ENCODE measurements around the gene CLDND2.

CLDND2 gene

DNA sequence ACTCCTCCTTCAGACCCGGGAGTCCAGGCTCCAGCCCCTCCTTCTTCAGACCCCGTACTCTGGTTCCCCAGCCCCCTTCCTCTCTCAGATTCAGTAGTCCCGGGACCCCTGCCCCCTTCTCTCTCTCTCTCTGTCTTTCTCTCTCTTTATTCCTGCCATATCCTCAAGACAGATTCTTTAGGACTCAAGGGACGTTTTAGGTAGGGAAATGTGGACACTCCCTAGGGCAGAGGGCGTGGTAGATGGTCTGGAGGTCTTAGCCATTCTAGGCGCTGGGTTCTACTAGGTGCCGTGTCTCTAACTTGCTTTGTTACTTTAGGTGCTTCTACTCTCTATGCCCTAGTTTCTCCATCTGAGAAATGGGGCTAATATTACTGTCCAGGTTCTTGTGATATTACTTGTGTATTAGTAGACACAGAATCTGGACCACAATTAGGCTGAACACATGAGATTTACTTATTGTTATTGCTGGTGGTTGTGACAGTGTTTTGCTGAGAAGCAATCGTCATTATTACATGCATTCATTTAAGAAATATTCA, 22.3 kb upstream of the CLDND2 start:
- no peak overlapping the region for H3K27ac ChIP-seq
- TF ChIP-seq, protein P1, sequence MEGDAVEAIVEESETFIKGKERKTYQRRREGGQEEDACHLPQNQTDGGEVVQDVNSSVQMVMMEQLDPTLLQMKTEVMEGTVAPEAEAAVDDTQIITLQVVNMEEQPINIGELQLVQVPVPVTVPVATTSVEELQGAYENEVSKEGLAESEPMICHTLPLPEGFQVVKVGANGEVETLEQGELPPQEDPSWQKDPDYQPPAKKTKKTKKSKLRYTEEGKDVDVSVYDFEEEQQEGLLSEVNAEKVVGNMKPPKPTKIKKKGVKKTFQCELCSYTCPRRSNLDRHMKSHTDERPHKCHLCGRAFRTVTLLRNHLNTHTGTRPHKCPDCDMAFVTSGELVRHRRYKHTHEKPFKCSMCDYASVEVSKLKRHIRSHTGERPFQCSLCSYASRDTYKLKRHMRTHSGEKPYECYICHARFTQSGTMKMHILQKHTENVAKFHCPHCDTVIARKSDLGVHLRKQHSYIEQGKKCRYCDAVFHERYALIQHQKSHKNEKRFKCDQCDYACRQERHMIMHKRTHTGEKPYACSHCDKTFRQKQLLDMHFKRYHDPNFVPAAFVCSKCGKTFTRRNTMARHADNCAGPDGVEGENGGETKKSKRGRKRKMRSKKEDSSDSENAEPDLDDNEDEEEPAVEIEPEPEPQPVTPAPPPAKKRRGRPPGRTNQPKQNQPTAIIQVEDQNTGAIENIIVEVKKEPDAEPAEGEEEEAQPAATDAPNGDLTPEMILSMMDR (conservative IDR thresholded peaks at IDR 0.05) = no peak
- TF ChIP-seq ZFX (IDR thresholded peaks at IDR 0.05) = no peak

DNA sequence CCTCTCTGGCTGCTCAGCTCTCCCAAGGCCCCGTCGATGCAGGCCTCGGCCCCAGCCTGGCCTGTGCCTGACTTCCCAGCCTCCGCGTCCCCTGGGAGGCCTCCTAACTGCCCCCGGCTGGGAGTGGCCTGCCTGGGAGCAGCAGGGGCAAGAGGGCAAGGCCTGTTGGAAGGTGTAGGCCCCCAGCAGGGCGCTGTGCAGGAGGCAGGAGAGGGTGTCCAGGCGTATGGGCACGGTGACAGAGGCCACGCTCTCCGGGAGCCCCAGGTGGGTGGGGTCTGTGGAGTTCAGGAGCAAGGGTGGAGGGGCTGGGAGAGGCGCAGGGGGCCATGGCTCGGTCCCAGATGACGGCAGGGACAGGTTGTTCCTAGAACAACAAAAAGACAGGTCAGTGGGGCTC, 20.3 kb upstream of the CLDND2 start:
- no peak for TF ChIP-seq ZFX (IDR thresholded peaks at IDR 0.05)
- TF ChIP-seq, protein P1 (conservative IDR thresholded peaks at IDR 0.05) = no peak
- no peak overlapping the region for H3K27ac ChIP-seq

DNA sequence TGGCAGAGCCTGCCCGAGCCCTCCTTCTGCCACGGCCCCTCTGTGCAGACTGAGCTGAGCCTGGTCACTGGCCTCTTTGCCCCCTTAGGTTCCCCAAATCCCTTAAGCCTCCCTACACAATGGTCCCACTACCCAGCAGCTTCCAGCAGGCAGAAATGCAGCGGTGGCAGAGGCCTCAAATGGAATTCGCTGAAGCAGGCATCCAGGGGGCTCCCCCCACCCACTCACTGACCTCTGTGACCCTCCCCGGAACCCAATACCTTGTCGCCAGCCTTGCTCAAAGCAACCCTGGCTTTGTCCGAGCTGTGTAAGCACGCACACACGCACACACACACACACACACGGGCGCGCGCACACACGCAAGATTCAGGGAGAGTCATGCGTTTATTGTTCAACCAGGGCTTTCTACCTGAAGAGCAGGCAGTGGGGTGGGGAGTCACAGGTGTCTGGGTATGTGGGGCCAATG, 19.2 kb upstream of the CLDND2 start, which contains the start of gene LIM2:
TSS of gene LIM2 (minus strand) at position 51 of the 466 bp plus-strand sequence. CDS start 531 bp downstream, outside the sequence.
- TF ChIP-seq, protein P1 (conservative IDR thresholded peaks at IDR 0.05) = no peak
- TF ChIP-seq ZFX (IDR thresholded peaks at IDR 0.05) = no peak
- H3K27ac ChIP-seq = no peak within 1 kb of the TSS

DNA sequence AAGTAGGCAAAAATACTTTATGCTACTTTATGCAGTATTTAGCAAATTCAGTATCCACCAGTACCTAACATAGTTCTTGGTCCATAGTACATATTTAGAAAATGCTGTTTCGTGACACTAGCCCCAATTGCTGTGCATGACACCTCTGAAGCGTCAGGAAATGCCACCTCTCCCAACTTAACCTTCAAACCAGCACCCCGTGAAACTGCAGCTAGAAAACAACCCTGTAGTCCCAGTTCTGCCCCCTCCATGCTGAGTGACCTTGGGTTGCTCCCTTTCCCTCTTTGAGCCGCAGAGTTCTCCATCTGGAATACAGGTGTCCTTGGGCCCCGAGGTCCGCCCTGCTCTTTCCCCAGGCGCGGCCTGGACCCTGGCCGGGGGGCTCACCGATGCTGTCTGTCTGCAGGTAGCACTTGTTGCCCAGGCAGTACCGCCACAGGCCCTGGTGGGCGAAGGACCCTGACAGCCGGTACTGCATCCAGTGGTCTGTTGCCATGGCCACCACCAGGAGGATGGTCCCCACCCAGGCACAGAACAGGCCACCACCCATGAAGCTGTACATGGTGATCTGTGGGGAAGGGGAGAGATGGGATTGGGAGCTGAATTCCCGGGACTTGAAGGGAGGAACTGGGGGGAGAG, 18.2 kb upstream of the CLDND2 start:
- TF ChIP-seq, protein P1 (conservative IDR thresholded peaks at IDR 0.05) = no peak
- TF ChIP-seq ZFX (IDR thresholded peaks at IDR 0.05) = no peak
- no peak overlapping the region for H3K27ac ChIP-seq

DNA sequence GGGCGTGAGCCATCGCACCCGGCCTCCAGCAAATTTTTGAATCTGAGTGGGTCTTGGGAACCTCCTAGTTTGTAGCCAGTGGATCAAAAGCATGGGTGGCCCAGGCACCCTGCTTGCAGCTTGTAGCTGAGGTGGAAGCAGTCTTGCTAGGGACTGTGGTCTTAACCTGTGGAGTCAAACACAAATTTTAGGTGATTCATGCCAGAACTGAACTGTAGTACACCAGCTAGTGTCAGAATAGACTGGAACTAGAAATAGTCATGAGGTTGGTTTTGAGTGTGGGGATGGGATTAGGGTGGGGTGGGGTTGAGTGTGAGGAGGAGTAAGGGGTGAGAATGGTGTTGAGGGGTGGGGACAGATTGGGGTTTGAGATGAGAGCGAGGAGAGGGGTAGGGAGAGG, 13.2 kb upstream of the CLDND2 start:
- TF ChIP-seq, protein P1 (conservative IDR thresholded peaks at IDR 0.05) = no peak
- TF ChIP-seq ZFX (IDR thresholded peaks at IDR 0.05) = no peak
- no peak overlapping the region for H3K27ac ChIP-seq

DNA sequence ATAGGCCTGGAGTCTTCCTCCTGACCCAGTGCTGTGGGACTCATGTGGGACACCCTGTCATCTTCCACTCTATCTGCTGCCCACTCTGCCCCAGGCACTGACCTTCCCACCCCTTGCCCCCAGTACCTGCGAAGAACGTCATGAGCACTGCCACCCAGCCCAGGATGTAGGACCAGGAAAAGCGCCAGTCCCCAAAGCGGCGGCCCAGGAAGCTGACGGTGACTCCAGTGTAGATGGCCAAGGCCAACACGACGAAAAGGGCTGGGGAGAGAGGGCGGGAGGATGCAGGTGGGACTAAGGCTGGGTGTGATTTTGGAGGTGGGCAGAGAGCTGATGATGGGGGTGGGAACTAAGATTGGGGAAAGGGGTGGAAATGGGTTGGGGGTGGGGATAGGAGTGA, 11.6 kb upstream of the CLDND2 start:
- no peak overlapping the region for H3K27ac ChIP-seq
- no peak for TF ChIP-seq ZFX (IDR thresholded peaks at IDR 0.05)
- TF ChIP-seq, protein P1 (conservative IDR thresholded peaks at IDR 0.05) = no peak

DNA sequence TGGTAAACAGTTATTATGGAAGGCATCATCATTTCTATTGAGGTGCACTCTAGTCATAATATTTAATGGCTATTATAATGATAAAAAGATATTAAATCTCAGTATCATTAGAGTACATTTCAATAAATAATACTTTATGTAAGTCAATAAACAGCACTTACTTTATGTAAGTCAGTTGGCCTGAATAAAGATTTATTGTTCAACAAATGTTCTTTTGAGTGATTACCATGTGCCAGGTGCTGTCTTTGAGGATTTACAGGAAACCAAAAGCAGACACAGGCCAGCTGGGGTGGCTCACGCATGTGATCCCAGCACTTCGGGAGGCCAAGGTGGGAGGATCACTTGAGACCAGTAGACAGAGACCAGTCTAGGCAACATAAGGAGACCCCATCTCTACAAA, 8.6 kb upstream of the CLDND2 start:
- TF ChIP-seq ZFX (IDR thresholded peaks at IDR 0.05) = no peak
- TF ChIP-seq, protein P1 (conservative IDR thresholded peaks at IDR 0.05) = no peak
- no peak overlapping the region; the same call in 1 of the 2 replicates for H3K27ac ChIP-seq

Measured in C4-2B (cell line).